Midbrain (tissue), 1 donor: Measurements from ENCODE around the gene CCDC102A.

Source experiments
- DNase-seq: peaks from one replicate; lab custom pipeline; 2025; lab: John Stamatoyannopoulos, UW

CCDC102A gene

DNA sequence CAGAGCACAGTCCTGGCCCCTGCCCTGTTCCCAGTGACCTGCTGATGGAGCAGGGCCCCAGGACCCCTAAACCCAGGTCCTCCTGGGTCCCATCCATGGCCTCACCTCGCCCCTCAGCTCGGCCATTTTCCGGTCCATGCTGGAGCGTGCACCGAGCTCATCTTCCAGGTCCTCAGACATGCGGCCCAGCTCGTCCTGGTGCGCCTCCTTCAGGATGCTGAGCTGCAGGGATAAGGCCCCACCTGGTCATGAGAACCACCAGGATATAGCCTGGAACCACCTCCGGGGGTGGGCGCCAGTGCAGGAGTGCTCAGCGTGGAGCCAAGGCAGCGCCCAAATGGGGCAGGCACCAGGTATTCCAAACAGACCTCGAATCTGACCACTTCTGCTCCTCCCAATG, 17.9 kb downstream of the CCDC102A start:
- no peak for DNase-seq

DNA sequence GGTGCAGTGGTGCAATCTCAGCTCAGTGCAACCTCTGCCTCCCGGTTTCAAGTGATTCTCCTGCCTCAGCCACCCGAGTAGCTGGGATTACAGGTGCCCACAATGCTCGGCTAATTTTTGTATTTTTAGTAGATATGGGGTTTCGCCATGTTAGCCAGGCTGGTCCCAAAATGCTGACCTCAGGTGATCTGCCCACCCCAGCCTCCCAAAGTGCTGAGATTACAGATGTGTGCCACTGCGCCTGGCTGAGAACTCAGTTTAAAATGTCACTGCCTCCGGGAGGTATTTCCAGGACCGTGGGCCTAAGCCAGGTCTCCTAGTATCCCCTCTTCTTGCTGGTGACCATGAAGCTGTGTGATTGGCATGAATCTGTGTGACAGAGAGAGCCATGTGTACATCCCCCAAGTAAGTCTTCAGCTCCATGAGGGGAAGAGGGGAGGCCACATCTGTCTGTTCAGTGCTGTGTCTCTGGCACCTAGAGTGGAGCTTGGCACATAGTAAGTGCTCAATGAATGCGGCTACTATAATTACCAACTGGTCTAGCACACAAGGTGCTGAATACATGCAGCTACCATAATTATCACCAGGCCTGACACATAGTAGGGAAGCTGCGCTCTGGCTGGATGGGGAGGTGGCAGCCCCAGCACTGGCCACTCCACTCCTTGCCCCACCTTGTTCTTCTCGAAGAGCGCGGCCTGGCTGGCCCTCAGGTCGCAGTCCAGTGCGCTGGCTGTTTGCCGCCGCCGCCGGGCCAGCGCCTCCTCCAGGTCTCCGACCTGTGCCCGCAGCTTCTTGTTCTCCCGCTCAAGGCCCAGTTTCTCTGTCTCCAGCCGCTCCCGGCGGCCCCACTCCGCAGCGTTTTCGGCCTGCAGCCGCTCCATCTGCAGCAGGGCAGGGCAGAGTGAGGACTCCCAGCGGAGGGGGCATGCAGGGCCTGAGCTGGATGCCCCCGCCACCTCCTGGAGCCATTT, 18.7 kb downstream of the CCDC102A start:
- DNase-seq = no peak

DNA sequence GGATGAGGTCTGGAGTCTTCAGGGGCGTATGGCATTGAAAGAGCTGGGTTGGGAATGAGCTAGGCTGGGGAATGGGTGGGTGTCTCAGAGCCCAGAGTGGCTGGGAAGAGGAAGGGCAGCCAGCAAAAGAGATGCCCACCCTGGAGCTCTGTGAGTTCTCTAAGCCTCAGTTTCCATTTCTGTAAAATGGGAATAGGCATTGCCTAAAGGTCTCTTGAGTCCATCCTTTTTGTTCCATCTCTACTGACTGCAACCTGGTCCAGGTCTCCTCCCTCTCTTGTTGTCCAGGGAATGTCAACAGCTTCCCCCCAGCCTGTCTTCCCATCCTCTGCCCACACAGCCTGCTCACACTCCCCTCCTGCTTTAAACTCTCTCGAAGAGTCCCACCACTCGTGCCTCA, 19.6 kb downstream of the CCDC102A start:
- DNase-seq = no peak

DNA sequence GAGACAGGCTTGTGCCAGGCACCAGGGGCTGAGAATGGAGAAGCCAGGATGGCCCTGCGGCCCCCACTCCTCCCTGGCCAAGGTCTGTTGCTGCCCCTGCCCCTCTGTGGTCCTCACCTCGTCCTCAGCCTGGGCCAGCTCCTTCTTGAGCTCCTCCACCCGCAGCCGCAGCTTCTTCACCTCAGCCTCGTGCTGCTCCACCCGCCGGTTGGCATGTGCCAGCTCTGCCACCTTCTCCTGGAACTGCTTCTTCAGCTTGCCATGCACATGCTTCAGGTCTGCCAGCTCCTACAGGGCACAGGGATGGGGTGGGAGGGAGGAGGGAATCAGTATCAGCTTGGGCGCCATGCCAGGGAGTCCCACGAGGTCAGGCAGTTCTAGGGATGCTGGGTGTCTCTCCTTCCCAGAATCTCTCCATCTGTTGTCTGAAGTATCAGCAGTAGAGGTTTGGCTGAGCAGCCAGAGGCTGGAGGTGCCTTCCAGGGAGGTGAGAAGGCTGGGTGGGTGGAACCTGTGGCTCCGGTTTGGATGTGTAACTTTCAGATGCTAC, 20.1 kb downstream of the CCDC102A start:
- no peak for DNase-seq

DNA sequence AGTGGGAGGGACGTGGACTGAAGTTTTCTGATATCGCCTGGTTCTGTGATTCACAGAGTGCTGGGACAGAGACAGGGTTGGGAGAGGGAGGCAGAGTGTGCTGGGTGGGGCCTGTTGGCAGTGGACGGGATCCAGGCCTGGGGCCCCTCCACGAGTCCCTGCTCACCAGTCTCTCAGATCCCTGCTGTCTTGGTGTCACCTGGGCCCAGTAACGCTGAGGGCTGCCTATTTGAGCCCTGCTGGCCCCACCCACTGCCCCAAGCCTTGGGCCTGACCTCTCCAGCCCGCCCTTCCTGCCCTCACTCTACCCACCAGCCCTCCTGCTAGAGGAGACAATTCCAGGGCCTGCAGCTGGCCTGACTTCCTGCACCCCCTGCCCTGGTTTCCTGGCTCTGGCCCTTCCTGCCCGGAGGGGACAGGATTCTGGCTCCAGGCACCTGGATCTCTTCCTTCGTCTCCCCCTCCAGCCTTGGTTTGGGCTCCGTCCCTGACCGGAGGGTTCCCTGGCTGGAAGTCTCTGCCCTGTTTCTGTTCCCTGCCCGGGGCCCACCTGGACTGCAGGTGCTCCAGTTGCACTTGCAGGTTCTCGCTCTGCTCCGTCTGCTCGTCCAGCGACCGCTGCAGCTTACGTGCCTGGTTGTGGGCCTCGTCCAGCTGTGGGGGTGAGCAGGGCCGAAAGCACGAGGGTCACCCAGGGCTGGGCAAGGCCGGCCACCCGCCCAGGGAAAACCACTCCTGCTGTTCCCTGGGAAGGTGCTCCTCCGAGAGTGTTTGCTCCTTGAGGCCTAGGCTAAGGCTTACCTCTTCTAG, 21.4 kb downstream of the CCDC102A start:
- no peak for DNase-seq

DNA sequence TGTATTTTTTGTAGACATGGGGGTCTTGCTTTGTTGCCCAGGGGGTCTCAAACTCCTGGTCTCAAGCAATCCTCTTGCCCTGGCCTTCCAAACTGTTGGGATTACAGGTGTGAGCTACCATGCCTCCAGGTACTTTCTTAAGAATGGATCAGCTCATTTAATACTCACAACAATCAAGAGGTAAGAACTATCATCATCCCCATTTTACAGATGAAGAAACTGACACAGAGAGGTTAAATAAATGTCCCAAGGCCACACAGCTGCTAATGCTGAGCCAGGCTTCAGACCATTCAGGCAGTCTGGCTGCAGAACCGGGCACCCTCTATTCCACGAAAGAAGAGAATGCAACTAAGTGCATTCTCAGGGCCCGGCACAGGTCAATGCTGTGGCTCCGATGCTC, 22.0 kb downstream of the CCDC102A start:
- no peak for DNase-seq

DNA sequence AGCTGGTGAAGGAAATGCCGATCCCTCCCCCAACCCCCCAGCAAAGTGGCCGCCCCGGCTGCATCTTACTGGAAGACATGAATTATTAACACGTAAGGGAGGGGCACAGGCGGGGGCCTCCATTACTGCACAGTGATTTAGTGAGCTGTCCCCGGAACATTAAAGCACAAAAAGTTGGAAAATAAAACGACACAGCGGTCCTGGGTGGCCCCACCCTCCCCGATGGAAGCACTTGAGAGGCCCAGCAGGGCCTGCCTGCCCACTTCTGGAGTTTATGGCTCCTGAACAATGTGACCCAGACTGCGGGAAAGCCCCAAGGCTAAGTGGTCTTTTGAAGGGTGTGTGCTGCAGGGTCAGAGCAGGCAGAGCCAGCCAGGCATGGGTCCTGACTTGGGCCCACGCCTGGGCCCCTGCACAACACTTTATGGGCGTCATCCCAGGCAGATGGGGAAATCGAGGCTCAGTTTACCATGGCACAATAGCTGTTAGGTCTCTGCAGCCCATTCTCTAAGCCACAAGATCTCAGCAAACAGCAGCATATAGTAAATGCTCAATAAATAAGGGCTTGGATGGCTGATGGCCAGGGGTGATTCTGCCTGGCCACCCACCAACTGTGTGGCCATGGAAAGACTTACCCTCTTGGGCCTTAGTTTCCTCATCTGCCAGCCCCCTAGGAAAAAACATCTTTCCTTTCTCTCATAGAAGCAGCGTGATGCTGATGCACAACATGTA, 22.8 kb downstream of the CCDC102A start:
- DNase-seq = no peak

GRCh38 chr16:57512296-57513001, 23.9 kb downstream of the CCDC102A start:
- no peak for DNase-seq

DNA sequence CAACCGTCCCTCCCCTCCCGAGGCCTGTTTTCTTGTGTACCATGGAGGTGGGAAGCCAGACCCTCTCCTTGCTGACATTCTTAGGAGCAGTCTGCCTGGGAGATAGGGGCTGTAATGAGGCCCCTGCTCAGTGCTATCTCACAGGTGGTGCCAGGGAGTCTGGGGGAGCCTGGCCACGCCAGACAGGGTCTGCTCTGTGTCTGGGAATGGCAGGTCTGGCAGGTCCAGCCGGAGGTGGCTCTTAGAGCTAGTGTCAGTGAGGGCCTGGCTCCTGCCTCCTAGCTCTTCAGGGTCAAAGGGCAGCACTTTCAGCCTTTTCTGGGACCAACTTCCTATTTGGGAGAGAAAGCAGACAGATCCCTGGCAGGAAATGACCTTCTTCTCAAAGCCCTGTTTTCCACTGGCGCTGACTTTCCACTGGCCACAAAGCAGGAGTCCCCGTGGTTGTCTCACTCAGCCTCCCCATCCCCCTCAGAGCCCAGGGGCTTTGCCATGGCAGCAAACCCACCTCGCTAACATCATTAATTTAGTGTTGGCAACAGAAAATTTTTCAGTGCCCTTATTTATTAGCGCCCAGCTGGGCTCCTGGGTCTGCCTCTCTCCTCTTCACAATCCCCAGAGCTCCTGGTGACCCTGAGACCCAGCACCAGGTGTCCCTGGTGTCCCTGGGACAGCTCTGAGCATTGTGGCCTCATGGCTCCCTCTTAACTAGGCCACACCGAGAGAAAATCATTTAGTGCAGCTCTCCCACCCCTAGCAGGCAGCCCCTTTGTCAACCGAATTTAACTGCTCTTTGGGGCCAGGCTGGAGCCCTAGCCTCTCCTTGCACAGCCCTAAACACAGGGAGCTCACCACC, 26.1 kb downstream of the CCDC102A start:
- no peak for DNase-seq

DNA sequence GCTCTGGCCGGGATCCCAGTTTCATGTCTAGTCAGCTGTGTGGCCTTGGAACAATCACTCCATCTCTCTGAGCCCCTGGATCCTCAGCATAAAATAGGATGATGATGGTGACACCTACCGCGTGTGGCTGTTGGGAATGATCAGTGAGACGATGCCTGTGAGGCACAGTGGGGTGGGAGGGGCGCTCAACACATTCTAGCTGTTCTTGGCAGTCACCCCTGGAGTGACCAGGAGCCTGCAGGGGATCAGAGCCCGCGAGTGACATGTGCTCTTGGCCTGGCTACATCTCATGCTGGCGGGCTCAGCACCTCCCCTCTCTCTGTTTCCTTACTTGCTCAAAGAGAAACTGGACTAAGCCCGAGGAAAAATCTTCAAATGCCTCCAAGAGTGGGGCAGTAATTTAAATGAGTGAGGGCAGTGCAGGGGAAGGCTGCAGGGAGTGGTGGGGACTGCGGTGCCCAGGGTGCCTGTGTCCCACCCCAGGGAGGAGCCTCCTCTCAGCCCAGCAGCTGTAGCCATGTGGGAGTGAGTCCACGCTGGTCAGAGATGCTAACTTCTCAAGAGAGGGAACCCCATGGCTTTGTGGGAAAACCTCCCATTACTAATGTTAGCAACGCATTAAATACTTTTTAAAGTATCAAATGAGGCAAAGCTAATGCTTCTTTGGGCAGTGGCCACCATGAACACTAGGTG, 27.0 kb downstream of the CCDC102A start:
- DNase-seq = no peak

GRCh38 chr16:57508035-57508425, 28.3 kb downstream of the CCDC102A start:
- DNase-seq = no peak

- DNase-seq = no peak
Measured at GRCh38 chr16:57507136-57508034, 29.0 kb downstream of the CCDC102A start.

DNA sequence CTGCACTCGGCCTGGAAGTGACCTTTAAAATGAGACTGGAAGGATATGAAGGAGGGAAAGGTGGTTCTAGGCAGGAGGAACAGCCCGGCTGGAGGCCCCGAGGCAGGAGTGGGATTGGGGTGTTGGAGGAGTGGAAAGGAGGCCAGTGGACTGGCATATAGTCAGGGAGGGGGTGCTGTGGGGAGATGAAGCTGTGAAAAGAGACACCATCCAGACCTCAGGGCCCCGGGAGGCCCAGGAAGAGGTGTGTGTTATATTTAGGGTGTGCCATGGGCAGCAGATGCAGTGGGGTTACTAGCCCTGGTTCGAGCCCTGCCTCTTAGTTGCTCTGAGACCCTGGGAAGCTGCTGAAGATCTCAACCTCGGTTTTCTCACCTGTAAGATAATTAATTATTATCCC, 31.2 kb downstream of the CCDC102A start:
- no peak for DNase-seq

GRCh38 chr16:57504491-57504890, 31.9 kb downstream of the CCDC102A start:
- no peak for DNase-seq

GRCh38 chr16:57504001-57504400, 32.4 kb downstream of the CCDC102A start:
- DNase-seq = no peak

GRCh38 chr16:57503366-57503765, 33.0 kb downstream of the CCDC102A start:
- DNase-seq = no peak

DNA sequence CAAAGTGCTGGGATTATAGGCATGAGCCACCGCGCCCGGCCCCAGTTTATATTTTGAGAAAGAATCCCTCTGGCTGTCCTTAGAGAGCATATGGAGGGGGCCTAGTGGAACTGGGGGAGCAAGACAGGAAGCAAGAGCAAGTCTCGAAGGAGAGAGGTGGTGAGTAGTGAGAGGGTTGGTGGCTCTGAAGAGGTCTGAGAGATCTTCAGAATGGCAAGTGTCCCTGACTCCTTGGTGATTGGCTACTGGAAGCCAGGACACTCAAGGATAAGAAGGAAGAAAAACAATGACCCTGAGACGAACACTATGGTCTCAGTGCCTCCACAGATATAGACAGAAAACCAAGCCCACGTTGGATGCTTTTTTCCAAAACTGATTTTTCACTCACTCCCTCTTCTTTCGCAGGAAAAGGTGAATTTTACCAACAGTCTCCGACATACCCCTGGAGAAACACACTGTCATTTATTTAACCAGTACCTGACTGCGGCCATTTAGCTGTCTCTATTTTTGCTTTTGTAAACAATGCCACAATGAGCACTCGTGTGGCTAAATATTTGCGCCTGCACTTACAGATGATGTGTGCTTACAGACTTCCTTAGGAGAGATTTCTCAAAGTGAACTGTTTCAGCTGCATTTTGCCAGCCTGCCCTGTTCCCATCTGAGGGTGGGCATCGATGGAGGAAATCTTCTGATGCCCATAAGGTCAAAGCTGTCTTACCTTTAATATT, 34.2 kb downstream of the CCDC102A start:
- no peak for DNase-seq

- DNase-seq = no peak
Measured at GRCh38 chr16:57501492-57501891, 34.9 kb downstream of the CCDC102A start.
